Ramos (cell line): Measurements from ENCODE around the gene ADAM33.

Experiments used
- in situ Hi-C: fragments of 300-500 bp; cut with MboI; formaldehyde crosslinking; loops from one replicate; pipeline ENCODE4 v1.14.3; 2022; ENCODE audit warnings: low sequenced_read_pairs; ENCODE audit not compliant: unreplicated experiment

The ADAM33 gene

GRCh38 chr20:3691897-3692296, 10.1 kb upstream of the ADAM33 start:
- in situ Hi-C loops: no loop called here

- in situ Hi-C loops: no loop called here
Observed at GRCh38 chr20:3691306-3691705, 9.5 kb upstream of the ADAM33 start.

- in situ Hi-C loops: no loop called here
Observed at GRCh38 chr20:3690413-3690812, 8.6 kb upstream of the ADAM33 start.

- in situ Hi-C loops: no loop called here
Observed at GRCh38 chr20:3689978-3690377, 8.2 kb upstream of the ADAM33 start.

- in situ Hi-C loops: no loop called here
Observed at GRCh38 chr20:3687655-3688054, 5.8 kb upstream of the ADAM33 start.

- in situ Hi-C loops: no loop called here
Observed at GRCh38 chr20:3686867-3687321, 5.1 kb upstream of the ADAM33 start.

- in situ Hi-C loops: no loop called here
Observed at GRCh38 chr20:3686421-3686820, 4.6 kb upstream of the ADAM33 start.

- in situ Hi-C loops: no loop called here
Observed at GRCh38 chr20:3685341-3685740, 3.5 kb upstream of the ADAM33 start.

GRCh38 chr20:3681352-3681930, 369 bp downstream of the ADAM33 start:
- in situ Hi-C loops: no loop called here

GRCh38 chr20:3680701-3681351, 984 bp downstream of the ADAM33 start:
- in situ Hi-C loops: no loop called here

GRCh38 chr20:3679749-3680700, 1.8 kb downstream of the ADAM33 start:
- in situ Hi-C loops: no loop called here

- in situ Hi-C loops: no loop called here
Observed at GRCh38 chr20:3678856-3679720, 2.7 kb downstream of the ADAM33 start.

GRCh38 chr20:3678198-3678597, 3.6 kb downstream of the ADAM33 start:
- in situ Hi-C loops: no loop called here

- in situ Hi-C loops: no loop called here
Observed at GRCh38 chr20:3677733-3678132, 4.1 kb downstream of the ADAM33 start.

- in situ Hi-C loops: no loop called here
Observed at GRCh38 chr20:3674995-3675900, 6.6 kb downstream of the ADAM33 start.

GRCh38 chr20:3674447-3674846, 7.4 kb downstream of the ADAM33 start:
- in situ Hi-C loops: no loop called here

- in situ Hi-C loops: no loop called here
Observed at GRCh38 chr20:3673221-3674070, 8.4 kb downstream of the ADAM33 start.

- in situ Hi-C loops: no loop called here
Observed at GRCh38 chr20:3672547-3673171, 9.2 kb downstream of the ADAM33 start.
